Peyer's patch (tissue), 4 donors: ENCODE results near the gene COL4A1. TPM values are rescaled to one million over a fixed set of nuclear protein-coding genes. Genes with fewer than 3 reads are reported as not detected.

ENCODE experiments used
- DNase-seq, 3 donors: peaks; one replicate each; pipeline ENCODE4 v3.0.0-alpha.2; 2017 to 2019
- H3K27ac ChIP-seq, 4 donors: fragments of 200-600 bp; sonication (generic); one replicate each; pipeline ENCODE4 v1.5.1; 2016 to 2019
- H3K27me3 ChIP-seq, 2 donors: fragments of 200-600 bp; sonication (generic); one replicate each; pipeline ENCODE4 v1.5.1; 2019
- H3K36me3 ChIP-seq, 3 donors: fragments of 200-600 bp; sonication (generic); one replicate each; pipeline ENCODE4 v1.5.1; 2016 to 2019
- H3K4me1 ChIP-seq, 4 donors: fragments of 200-600 bp; sonication (generic); one replicate each; pipeline ENCODE4 v1.5.1; 2016 to 2019
- H3K4me3 ChIP-seq, 4 donors: fragments of 200-600 bp; sonication (generic); 1 replicate in 3 of 4; 2 replicates in 1 of 4; pipeline ENCODE4 v1.5.1; 2016 to 2019; ENCODE audit warnings: mild to moderate bottlenecking in 1 of 4
- H3K9me3 ChIP-seq, 4 donors: fragments of 200-600 bp; sonication (generic); one replicate each; pipeline ENCODE4 v1.5.1; 2016 to 2019; ENCODE audit warnings: mild to moderate bottlenecking in 1 of 4
- CTCF ChIP-seq, 6 experiments: fragments of 450-650 bp in 4 of 6; fragments of 200-600 bp in 2 of 6; sonication (generic) in 1 of 6; IDR thresholded peaks; one replicate each; pipeline ENCODE4 v1.5.1; 2017 to 2019; ENCODE audit warnings: antibody characterized with exemption in 6 of 6, mild to moderate bottlenecking in 3 of 6, moderate library complexity in 1 of 6
- POLR2A ChIP-seq, 2 donors: fragments of 450-650 bp; IDR thresholded peaks; one replicate each; pipeline ENCODE4 v1.5.1; 2017; ENCODE audit warnings: antibody characterized with exemption in 2 of 2, mild to moderate bottlenecking in 2 of 2, moderate library complexity in 2 of 2
- total RNA-seq, 4 donors: library from RNA; depleted of rRNA; stranded (reverse); fragments of >200 nt; gene quantifications; one replicate each; pipeline ENCODE4 v1.1.0, GENCODE V29; 2016

Gene COL4A1
- total RNA-seq, 4 donors from 2014 or later, result 28.0 to 69.3 (median 36.3) TPM

GRCh38 chr13:110348309-110349105 is 41.5 kb upstream of the COL4A1 start:
- Histone ChIP-seq H3K27me3 (no peaks in the 10 kb centered on the region), H3K4me1 (peaks cover 0 to 32% (median 0%) of the 10 kb centered on the region in 4 donors), H3K36me3 (no peaks in the 10 kb centered on the region), H3K4me3 (no peak overlapping the region), H3K27ac (peak overlapping the region in 2 of 4 donors; percentile 67 to 80), H3K9me3 (no peaks in the 10 kb centered on the region)
- DNase-seq, result no peak
- TF ChIP-seq POLR2A (IDR thresholded peaks at IDR 0.05) (no peak), CTCF (IDR thresholded peaks at IDR 0.05) (no peak)

GRCh38 chr13:110347535-110348308 is 40.8 kb upstream of the COL4A1 start:
- peaks cover 0 to 24% (median 0%) of the 10 kb centered on the region in 4 donors for H3K4me1 ChIP-seq
- H3K27me3 ChIP-seq, result no peaks in the 10 kb centered on the region
- TF ChIP-seq POLR2A (IDR thresholded peaks at IDR 0.05) (no peak), CTCF (IDR thresholded peaks at IDR 0.05) (no peak)
- H3K36me3 ChIP-seq, result no peaks in the 10 kb centered on the region
- peak in 1 of 3 donors; percentile 56 for DNase-seq
- peak overlapping the region in 2 of 4 donors; percentile 67 to 80 for H3K27ac ChIP-seq
- no peaks in the 10 kb centered on the region for H3K9me3 ChIP-seq
- H3K4me3 ChIP-seq, result no peak overlapping the region

GRCh38 chr13:110347088-110347487 is 40.1 kb upstream of the COL4A1 start:
- Histone ChIP-seq H3K4me1 (peaks cover 0 to 18% (median 0%) of the 10 kb centered on the region in 4 donors), H3K27ac (peak overlapping the region in 2 of 4 donors; percentile 67 to 80), H3K9me3 (no peaks in the 10 kb centered on the region), H3K27me3 (no peaks in the 10 kb centered on the region), H3K4me3 (no peak overlapping the region), H3K36me3 (no peaks in the 10 kb centered on the region)
- TF ChIP-seq POLR2A (IDR thresholded peaks at IDR 0.05) (no peak), CTCF (IDR thresholded peaks at IDR 0.05) (no peak)
- DNase-seq, result no peak

GRCh38 chr13:110346661-110347067 is 39.7 kb upstream of the COL4A1 start:
- peak in 2 of 3 donors; percentile 89 to 91 for DNase-seq
- peak overlapping the region in 2 of 4 donors; percentile 67 to 80 for H3K27ac ChIP-seq
- H3K36me3 ChIP-seq, result no peaks in the 10 kb centered on the region
- no peak overlapping the region for H3K4me3 ChIP-seq
- peak in 1 of 2 donors; percentile 58 for TF ChIP-seq POLR2A (IDR thresholded peaks at IDR 0.05)
- no peak for TF ChIP-seq CTCF (IDR thresholded peaks at IDR 0.05)
- H3K27me3 ChIP-seq, result no peaks in the 10 kb centered on the region
- H3K9me3 ChIP-seq, result no peaks in the 10 kb centered on the region
- peaks cover 0 to 16% (median 0%) of the 10 kb centered on the region in 4 donors for H3K4me1 ChIP-seq

- no peak for TF ChIP-seq CTCF (IDR thresholded peaks at IDR 0.05)
- no peak for TF ChIP-seq POLR2A (IDR thresholded peaks at IDR 0.05)
- Histone ChIP-seq H3K27me3 (no peaks in the 10 kb centered on the region), H3K9me3 (no peaks in the 10 kb centered on the region), H3K27ac (peak overlapping the region in 1 of 4 donors; percentile 56), H3K4me3 (no peak overlapping the region), H3K4me1 (peaks cover 0 to 24% (median 2%) of the 10 kb centered on the region in 4 donors), H3K36me3 (no peaks in the 10 kb centered on the region)
- DNase-seq, result no peak
Measured at GRCh38 chr13:110345701-110346100, 38.7 kb upstream of the COL4A1 start.
